Upper lobe of left lung (tissue), 4 donors: ENCODE results near the gene FBXO48.

ENCODE experiments used
- EP300 ChIP-seq, 4 donors: sonication (generic); formaldehyde crosslinking; IDR thresholded peaks; one replicate each; pipeline ENCODE4 v1.5.1; 2017; ENCODE audit warnings: antibody characterized with exemption in 4 of 4, control low read depth in 2 of 4
- POLR2A ChIP-seq, 4 donors: fragments of 450-650 bp; IDR thresholded peaks; one replicate each; pipeline ENCODE4 v1.5.1; 2016 to 2017; ENCODE audit warnings: antibody characterized with exemption in 4 of 4, mild to moderate bottlenecking in 2 of 4
- POLR2AphosphoS5 ChIP-seq, 2 donors: sonication (generic); formaldehyde crosslinking; IDR thresholded peaks; one replicate each; pipeline ENCODE4 v1.5.1; 2017; ENCODE audit warnings: antibody characterized with exemption in 2 of 2
- TF ChIP-seq, protein P1 (sequence below), 6 experiments: fragments of 450-650 bp in 4 of 6; fragments of 200-600 bp in 2 of 6; sonication (generic) in 2 of 6; IDR thresholded peaks; one replicate each; pipeline ENCODE4 v1.5.1; 2016 to 2019; ENCODE audit warnings: antibody characterized with exemption in 6 of 6

DNA sequence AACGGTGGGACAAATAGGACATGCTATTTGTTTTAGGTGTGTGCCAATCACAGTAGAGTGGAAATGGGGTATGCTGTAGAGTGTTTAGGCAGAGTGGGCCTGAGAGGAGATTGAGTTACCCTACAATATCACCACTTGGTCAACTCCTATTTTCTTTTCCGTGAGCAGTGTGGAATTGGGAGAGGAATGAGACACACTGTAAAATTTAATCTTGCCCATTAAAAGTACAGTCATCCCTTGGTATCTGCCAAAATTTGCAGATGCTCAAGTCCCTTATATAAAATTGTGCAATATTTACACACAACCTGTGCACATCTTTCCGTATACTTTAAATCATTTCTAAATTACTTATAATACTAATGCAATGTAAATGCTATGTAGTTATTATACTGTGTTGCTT lies 12.4 kb downstream of the FBXO48 start:
- TF ChIP-seq POLR2A (IDR thresholded peaks at IDR 0.05), result no peak
- TF ChIP-seq, protein P1, sequence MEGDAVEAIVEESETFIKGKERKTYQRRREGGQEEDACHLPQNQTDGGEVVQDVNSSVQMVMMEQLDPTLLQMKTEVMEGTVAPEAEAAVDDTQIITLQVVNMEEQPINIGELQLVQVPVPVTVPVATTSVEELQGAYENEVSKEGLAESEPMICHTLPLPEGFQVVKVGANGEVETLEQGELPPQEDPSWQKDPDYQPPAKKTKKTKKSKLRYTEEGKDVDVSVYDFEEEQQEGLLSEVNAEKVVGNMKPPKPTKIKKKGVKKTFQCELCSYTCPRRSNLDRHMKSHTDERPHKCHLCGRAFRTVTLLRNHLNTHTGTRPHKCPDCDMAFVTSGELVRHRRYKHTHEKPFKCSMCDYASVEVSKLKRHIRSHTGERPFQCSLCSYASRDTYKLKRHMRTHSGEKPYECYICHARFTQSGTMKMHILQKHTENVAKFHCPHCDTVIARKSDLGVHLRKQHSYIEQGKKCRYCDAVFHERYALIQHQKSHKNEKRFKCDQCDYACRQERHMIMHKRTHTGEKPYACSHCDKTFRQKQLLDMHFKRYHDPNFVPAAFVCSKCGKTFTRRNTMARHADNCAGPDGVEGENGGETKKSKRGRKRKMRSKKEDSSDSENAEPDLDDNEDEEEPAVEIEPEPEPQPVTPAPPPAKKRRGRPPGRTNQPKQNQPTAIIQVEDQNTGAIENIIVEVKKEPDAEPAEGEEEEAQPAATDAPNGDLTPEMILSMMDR (IDR thresholded peaks at IDR 0.05), result no peak
- no peak for TF ChIP-seq POLR2AphosphoS5 (IDR thresholded peaks at IDR 0.05)
- no peak for TF ChIP-seq EP300 (IDR thresholded peaks at IDR 0.05)
